Measurements from ENCODE around the gene KPNA1. TPM values are rescaled to one million over a fixed set of nuclear protein-coding genes. Genes with fewer than 3 reads are reported as not detected.
A peak's percentile ranks its signal among the peaks of the same experiment; 100 is the strongest.
"Not testable (repeated sequence)": the region's sequence is repeated elsewhere in the genome, so short reads cannot be mapped to it uniquely, and the experiment has no call there.

Gene KPNA1
- total RNA-seq, 2 experiments from 2014 or later = 45.2 to 65.6 TPM

DNA sequence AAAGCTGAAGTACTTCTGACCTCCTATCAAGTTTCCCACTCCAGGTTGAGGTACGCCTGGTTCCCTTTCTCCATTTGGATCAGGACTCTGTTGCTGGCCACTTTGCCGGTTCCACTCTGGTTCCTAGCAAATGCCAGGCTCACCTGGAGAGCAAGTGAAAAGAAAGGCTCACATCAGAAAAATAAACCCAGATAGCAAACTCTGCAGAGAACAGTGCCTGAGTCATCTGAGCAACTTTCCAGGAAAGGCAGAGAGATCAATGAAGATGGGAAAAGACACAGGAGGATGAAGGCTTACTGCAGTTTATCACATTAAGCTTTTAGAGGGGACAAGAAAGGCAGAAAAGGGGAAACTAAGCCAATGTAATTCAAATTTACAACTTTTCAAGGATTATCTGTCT, 57.0 kb downstream of the KPNA1 start:
- Mint-ChIP-seq H3K27ac (no peak overlapping the region), H3K27me3 (no peaks in the 10 kb centered on the region), H3K4me1 (peaks cover 3% of the 10 kb centered on the region), H3K36me3 (peaks cover 23% of the 10 kb centered on the region), H3K4me3 (no peak overlapping the region), H3K9me3 (ENCODE audit: low read depth) (no peaks in the 10 kb centered on the region)
- DNase-seq (no peak), ATAC-seq (no peak)
- CTCF ChIA-PET = interaction anchor here (0.8 to 1.4 kb wide), 7 partner anchors 10 to 222 kb away, joined by 3 to 4 read pairs (median 3); partner anchors contain the start of gene FAM162A

DNA sequence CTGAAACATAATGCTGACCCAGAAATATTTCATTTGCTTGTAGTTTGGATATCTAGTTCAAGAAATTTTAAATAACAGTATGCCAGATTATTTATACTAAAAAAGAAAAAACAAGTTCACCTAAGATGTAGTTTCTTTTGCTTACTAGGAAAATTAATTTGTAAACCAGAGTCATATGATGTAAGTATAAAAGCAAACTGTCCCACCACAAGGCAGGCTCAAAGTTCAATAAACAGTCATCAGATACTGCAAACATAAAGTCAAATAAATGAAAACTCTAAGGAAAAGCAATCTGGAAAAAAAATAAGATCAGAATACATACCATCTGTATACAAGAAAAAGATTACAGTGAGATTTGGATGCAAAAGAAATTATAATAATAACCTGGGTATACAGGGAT, 58.7 kb downstream of the KPNA1 start:
- DNase-seq = no peak
- H3K27ac Mint-ChIP-seq = no peak overlapping the region
- CTCF ChIA-PET = no interaction called here
- ATAC-seq = no peak
- H3K4me1 Mint-ChIP-seq = no peaks in the 10 kb centered on the region
- H3K36me3 Mint-ChIP-seq = peaks cover 14% of the 10 kb centered on the region
- H3K27me3 Mint-ChIP-seq = no peaks in the 10 kb centered on the region
- no peak overlapping the region for H3K4me3 Mint-ChIP-seq
- H3K9me3 Mint-ChIP-seq (ENCODE audit: low read depth) = no peaks in the 10 kb centered on the region

DNA sequence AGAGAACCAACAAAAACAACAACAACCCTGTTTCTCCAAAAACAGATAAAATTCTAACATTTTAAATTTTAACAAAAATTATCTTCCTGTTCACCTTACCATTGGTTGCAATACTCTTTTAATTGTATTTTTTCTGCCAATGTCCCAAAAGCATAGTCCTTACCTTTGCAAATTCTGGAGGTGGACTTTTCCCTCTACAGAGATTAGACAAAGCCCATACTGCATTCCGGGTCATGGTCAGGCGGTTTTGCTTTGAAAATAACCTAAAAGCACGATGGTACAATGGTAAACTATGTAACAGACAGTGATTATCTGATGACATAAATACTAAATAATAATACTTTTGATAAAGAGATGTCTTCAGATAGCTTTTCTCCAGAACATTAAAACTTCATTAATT, 63.4 kb downstream of the KPNA1 start:
- H3K9me3 Mint-ChIP-seq (ENCODE audit: low read depth) = no peaks in the 10 kb centered on the region
- ATAC-seq = no peak
- no peaks in the 10 kb centered on the region for H3K27me3 Mint-ChIP-seq
- no peak overlapping the region for H3K27ac Mint-ChIP-seq
- no peak for DNase-seq
- CTCF ChIA-PET = no interaction called here
- H3K36me3 Mint-ChIP-seq = peaks cover 42% of the 10 kb centered on the region
- no peaks in the 10 kb centered on the region for H3K4me1 Mint-ChIP-seq
- H3K4me3 Mint-ChIP-seq = no peak overlapping the region

DNA sequence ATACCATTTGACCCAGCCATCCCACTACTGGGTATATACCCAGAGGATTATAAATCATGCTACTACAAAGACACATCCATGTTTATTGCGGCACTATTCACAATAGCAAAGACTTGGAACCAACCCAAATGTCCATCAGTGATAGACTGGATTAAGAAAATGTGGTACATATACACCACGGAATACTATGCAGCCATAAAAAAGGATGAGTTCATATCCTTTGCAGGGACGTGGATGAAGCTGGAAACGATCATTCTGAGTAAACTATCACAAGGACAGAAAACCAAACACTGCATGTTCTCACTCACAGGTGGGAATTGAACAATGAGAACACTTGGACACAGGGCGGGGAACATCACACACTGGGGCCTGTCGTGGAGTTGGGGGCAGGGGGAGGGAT, 66.5 kb downstream of the KPNA1 start:
- not testable (repeated sequence) for H3K4me1 Mint-ChIP-seq, H3K27ac Mint-ChIP-seq

DNA sequence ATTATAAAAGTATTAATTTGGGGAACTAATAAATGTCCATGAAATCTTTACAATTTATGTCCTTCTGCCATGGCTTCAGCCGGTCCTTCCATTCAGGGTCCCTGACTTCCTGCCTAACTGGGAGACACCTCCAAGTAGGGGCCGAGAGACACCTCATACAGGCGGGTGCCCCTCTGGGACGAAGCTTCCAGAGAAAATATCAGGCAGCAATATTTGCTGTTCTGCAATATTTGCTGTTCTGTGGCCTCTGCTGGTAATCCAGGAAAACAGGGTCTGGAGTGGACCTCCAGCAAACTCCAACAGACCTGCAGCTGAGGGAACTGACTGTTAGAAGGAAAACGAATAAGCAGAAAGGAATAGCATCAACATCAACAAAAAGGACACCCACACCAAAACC, 70.2 kb downstream of the KPNA1 start:
- CTCF ChIA-PET; DNase-seq; H3K4me1 Mint-ChIP-seq; ATAC-seq; H3K9me3 Mint-ChIP-seq (ENCODE audit: low read depth); H3K27me3 Mint-ChIP-seq; H3K4me3 Mint-ChIP-seq: not testable (repeated sequence)
- Mint-ChIP-seq H3K27ac (peak overlapping the region; percentile 7), H3K36me3 (peaks cover 66% of the 10 kb centered on the region)

More for the DNA sequence above, 66.5 kb downstream of the KPNA1 start:
- DNase-seq; CTCF ChIA-PET; H3K9me3 Mint-ChIP-seq (ENCODE audit: low read depth); H3K4me3 Mint-ChIP-seq; ATAC-seq; H3K27me3 Mint-ChIP-seq: not testable (repeated sequence)
- peaks cover 65% of the 10 kb centered on the region for H3K36me3 Mint-ChIP-seq

DNA sequence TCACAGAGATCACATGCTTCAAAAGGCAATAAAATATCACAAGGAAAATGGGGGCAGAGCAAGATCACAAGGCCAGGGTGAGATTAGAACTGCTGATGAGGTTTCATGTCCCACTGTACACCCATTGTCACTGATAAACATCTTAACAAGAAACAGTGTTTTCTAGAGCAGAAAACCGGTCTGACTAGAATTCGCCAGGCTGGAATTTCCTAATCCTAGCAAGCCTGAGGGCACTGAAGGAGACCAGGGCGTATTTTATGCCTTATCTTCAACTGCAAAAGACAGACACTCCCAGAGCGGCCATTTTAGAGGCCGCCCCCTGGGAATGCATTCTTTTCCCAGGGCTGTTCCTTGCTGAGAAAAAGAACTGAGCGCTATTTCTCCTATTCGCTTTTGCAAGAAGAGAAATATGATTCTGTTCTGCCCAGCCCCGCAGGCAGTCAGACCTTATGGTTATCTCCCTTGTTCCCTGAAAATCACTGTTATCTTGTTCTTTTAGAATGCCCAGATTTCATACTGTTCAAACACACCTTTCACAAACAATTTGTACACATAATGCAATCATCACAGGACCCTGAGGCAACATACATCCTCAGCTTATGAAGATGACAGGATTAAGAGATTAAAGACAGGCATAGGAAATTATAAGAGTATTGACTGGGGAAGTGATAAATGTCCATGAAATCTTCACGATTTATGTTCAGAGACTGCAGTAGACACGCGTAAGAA, 70.8 kb downstream of the KPNA1 start:
- H3K9me3 Mint-ChIP-seq (ENCODE audit: low read depth); H3K4me3 Mint-ChIP-seq; H3K27ac Mint-ChIP-seq; H3K27me3 Mint-ChIP-seq; H3K4me1 Mint-ChIP-seq; CTCF ChIA-PET; ATAC-seq; DNase-seq: not testable (repeated sequence)
- peaks cover 61% of the 10 kb centered on the region for H3K36me3 Mint-ChIP-seq

DNA sequence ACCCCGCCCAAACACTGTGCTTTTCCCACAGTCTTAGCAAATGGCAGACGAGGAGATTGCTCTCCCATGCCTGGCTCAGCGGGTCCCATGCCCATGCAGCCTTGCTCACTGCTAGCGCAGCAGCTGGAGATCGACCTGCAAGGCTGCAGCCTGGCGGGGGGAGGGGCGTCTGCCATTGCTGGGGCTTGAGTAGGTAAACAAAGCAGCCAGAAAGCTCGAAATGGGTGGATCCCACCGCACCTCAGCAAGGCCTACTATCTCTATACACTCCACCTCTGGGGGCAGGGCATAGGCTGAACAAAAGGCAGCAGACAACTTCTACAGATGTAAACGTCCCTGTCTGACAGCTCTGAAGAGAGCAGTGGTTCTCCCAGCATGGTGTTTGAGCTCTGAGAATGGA, 71.6 kb downstream of the KPNA1 start:
- Mint-ChIP-seq H3K9me3 (ENCODE audit: low read depth) (peaks cover 3% of the 10 kb centered on the region), H3K4me1 (no peaks in the 10 kb centered on the region), H3K27ac (no peak overlapping the region), H3K4me3 (no peak overlapping the region), H3K36me3 (peaks cover 55% of the 10 kb centered on the region), H3K27me3 (no peaks in the 10 kb centered on the region)
- ATAC-seq (no peak), DNase-seq (no peak)
- CTCF ChIA-PET = no interaction called here

DNA sequence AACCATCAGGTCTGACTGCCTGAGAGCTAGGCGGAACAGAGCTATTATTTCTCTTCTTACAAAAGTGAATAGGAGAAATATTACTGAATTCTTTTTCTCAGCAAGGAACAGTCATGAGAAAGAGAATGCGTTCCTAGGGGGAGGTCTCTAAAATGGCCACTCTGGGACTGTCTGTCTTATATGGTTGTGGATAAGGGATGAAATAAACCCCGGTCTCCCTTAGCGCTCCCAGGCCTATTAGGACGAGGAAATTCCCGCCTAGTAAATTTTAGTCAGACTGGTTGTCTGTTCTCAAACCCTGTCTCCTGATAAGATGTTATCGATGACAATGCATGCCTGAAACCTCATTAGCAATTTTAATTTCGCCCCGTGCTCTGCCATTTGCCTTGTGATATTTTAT, 78.8 kb downstream of the KPNA1 start:
- Mint-ChIP-seq H3K27ac (no peak overlapping the region), H3K9me3 (ENCODE audit: low read depth) (peaks cover 4% of the 10 kb centered on the region), H3K4me1 (no peaks in the 10 kb centered on the region), H3K27me3 (no peaks in the 10 kb centered on the region), H3K4me3 (no peak overlapping the region), H3K36me3 (peaks cover 47% of the 10 kb centered on the region)
- DNase-seq (no peak), ATAC-seq (no peak)
- CTCF ChIA-PET = no interaction called here

DNA sequence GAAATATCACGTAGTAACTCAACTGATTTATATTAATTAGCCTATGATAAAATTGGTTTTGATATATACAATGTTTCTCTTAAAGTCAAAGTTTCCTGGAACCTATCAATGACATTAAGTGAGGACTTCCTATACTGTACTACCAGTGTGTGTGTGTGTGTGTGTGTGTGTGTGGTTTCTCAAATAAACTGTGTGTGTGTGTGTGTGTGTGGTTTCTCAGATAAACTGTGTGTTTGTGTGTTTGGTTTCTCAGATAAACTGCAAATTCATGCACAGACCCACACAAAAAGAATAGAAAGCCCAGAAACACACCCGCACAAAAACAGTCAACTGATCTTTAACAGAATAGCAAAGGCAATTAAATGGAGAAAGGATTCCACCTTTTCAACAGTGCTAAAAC, 84.4 kb downstream of the KPNA1 start:
- H3K4me1 Mint-ChIP-seq = peaks cover 25% of the 10 kb centered on the region
- no peak for ATAC-seq
- H3K4me3 Mint-ChIP-seq = no peak overlapping the region
- CTCF ChIA-PET = no interaction called here
- peaks cover 66% of the 10 kb centered on the region for H3K36me3 Mint-ChIP-seq
- no peak for DNase-seq
- no peaks in the 10 kb centered on the region for H3K27me3 Mint-ChIP-seq
- no peak overlapping the region for H3K27ac Mint-ChIP-seq
- H3K9me3 Mint-ChIP-seq (ENCODE audit: low read depth) = no peaks in the 10 kb centered on the region

DNA sequence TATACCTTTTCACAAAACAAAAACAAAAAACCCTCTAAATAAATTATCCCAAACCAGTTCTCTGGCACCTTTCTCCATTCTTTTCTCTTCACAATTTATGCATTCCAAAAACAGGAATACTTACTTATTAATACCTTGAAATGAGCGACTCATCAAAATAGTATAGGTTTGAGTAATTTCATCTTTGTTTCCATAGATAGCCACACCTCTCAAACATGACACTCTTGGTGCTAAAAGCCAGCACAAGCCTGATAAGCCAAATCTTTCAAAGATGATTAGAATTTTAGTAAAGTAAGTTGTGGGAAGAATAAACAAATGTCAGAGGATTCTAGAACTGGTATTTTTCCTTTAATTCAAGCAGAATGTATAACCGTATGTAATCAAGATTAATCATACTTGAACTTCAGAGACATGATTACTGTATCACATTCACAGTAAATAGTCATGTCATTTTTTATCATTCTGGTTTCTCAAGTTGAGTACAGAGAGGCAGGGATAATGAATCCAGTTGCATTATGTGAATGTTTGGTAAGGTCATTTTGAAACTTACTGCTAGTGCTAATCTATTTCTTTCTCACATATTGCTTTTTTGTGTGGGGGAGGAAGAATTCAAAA, 86.8 kb downstream of the KPNA1 start:
- CTCF ChIA-PET = no interaction called here
- DNase-seq (no peak), ATAC-seq (peak; percentile 68)
- Mint-ChIP-seq H3K27me3 (no peaks in the 10 kb centered on the region), H3K4me3 (no peak overlapping the region), H3K36me3 (peaks cover 57% of the 10 kb centered on the region), H3K4me1 (peaks cover 28% of the 10 kb centered on the region), H3K27ac (peak overlapping the region; percentile 60), H3K9me3 (ENCODE audit: low read depth) (no peaks in the 10 kb centered on the region)

DNA sequence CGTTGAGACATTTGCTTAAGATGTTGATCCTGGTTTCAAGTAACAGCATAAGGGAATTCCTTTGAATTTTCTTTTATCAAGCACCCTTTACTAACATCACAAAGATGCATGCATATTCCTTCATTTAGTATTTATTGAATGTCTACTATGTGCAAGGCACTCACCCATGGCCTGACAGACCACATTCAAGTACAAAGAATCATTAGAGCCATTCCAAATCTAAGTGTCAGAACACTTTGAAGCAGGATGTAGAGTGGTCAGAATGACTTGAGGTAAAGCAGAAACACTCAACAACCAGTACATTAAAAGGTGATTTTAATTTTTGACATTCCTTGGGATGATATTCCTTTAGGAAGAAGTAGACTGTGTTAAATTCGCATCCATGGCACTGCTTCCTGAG, 92.9 kb downstream of the KPNA1 start:
- Mint-ChIP-seq H3K36me3 (peaks cover 39% of the 10 kb centered on the region), H3K4me1 (peaks cover 17% of the 10 kb centered on the region), H3K9me3 (ENCODE audit: low read depth) (no peaks in the 10 kb centered on the region), H3K27ac (no peak overlapping the region), H3K27me3 (no peaks in the 10 kb centered on the region), H3K4me3 (no peak overlapping the region)
- ATAC-seq = no peak
- CTCF ChIA-PET = no interaction called here
- DNase-seq = no peak

DNA sequence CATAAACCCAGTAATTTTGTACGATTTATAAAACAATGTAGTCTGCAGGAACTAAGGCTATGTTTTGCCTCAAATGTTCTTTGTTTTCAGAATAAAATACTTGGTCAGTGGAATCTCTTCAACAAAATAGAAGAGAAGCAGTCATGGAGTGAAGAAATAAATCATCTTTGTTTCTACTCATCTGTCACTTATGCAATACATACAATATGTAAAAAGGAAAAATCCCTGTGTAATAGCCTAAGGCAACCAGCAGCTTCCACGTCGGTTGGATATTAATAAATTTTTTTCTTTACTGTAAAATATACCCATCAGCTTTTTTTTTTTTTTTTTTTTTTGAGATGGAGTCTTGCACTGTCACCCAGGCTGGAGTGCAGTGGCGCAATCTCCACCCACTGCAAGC, 93.6 kb downstream of the KPNA1 start:
- Mint-ChIP-seq H3K9me3 (ENCODE audit: low read depth) (no peaks in the 10 kb centered on the region), H3K27ac (no peak overlapping the region), H3K4me1 (peaks cover 23% of the 10 kb centered on the region), H3K36me3 (peaks cover 33% of the 10 kb centered on the region), H3K27me3 (no peaks in the 10 kb centered on the region), H3K4me3 (no peak overlapping the region)
- DNase-seq (no peak), ATAC-seq (no peak)
- CTCF ChIA-PET = interaction anchor here (0.9 kb wide), 1 partner anchor 12 kb away, joined by 3 read pairs; no protein-coding TSS in a partner anchor

DNA sequence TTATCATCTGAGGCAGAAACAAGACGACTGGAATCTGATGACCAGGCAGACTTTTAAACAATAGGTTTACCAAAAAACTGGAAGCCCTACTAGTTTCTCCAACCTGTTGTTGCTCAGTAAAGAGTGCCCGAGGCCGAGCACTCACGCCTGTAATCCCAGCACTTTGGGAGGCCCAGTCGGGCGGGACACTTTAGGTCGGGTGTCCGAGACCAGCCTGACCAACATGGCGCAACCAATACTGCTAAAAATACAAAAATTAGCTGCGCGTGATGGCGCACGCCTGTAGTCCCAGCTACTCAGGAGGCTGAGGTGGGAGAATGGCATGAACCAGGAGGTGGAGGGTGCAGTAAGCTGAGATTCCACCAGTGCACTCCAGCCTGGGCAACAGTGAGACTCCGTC, 97.8 kb downstream of the KPNA1 start:
- Mint-ChIP-seq H3K9me3 (ENCODE audit: low read depth) (no peaks in the 10 kb centered on the region), H3K4me1 (peaks cover 47% of the 10 kb centered on the region), H3K27ac (peak overlapping the region; percentile 95), H3K27me3 (no peaks in the 10 kb centered on the region), H3K36me3 (peaks cover 24% of the 10 kb centered on the region), H3K4me3 (peak overlapping the region; percentile 95)
- CTCF ChIA-PET = interaction anchor here (1.0 to 3.6 kb wide), 6 partner anchors 17 to 263 kb away, joined by 3 to 26 read pairs (median 11); partner anchors contain the start of genes FAM162A, KPNA1, MIX23 and PARP14
- DNase-seq = no peak
- ATAC-seq = no peak

Measured in activated CD8-positive, alpha-beta memory T cell treated with anti-CD3 and anti-CD28 coated beads, Interleukin-2, amount 10 ng/mL, durations not matched to agents 7 days and 5 days (primary cell).